ENCODE data around the gene MAOB.

Gene MAOB

GRCh38 chrX:43734444-43734843 is 147.8 kb downstream of the MAOB start:
- TF ChIP-seq EZH2phosphoT487 (IDR thresholded peaks at IDR 0.05; ENCODE audit: borderline replicate concordance): no peak
- no peak for TF ChIP-seq CTCF (conservative IDR thresholded peaks at IDR 0.05; ENCODE audit: low read length)
- H3K27me3 ChIP-seq (ENCODE audit: insufficient read depth, low read length, poor library complexity, severe bottlenecking): no peaks in the 10 kb centered on the region
- H2AFZ ChIP-seq (ENCODE audit: low read length): no peak overlapping the region
- no peaks in the 10 kb centered on the region for H3K9me2 ChIP-seq (replicated peaks; ENCODE audit: low read depth, low read length)
- H3K4me3 ChIP-seq (ENCODE audit: low read length, poor library complexity, severe bottlenecking): no peak overlapping the region
- H3K4me1 ChIP-seq (ENCODE audit: insufficient read depth, low read length, poor library complexity, severe bottlenecking): no peaks in the 10 kb centered on the region
- no peak overlapping the region for H3K4me2 ChIP-seq (ENCODE audit: low read depth, low read length, poor library complexity, severe bottlenecking)
- no peaks in the 10 kb centered on the region for H3K36me3 ChIP-seq (ENCODE audit: insufficient read depth, low read length)
- no peaks in the 10 kb centered on the region for H3F3A ChIP-seq (ENCODE audit: low read depth)
- no peaks in the 10 kb centered on the region for H3K9me3 ChIP-seq (ENCODE audit: insufficient read depth, low read depth, low read length)
- H3K9ac ChIP-seq (ENCODE audit: low read depth, low read length, poor library complexity, severe bottlenecking): no peak overlapping the region
- no peaks in the 10 kb centered on the region for H4K20me1 ChIP-seq (ENCODE audit: insufficient read depth, low read length, poor library complexity, severe bottlenecking)
- H3K79me2 ChIP-seq (ENCODE audit: insufficient read depth, low read length): no peaks in the 10 kb centered on the region

GRCh38 chrX:43733699-43734098 is 148.6 kb downstream of the MAOB start:
- no peak overlapping the region for H3K9ac ChIP-seq (ENCODE audit: low read depth, low read length, poor library complexity, severe bottlenecking)
- no peaks in the 10 kb centered on the region for H3K79me2 ChIP-seq (ENCODE audit: insufficient read depth, low read length)
- H3K4me1 ChIP-seq (ENCODE audit: insufficient read depth, low read length, poor library complexity, severe bottlenecking): no peaks in the 10 kb centered on the region
- H4K20me1 ChIP-seq (ENCODE audit: insufficient read depth, low read length, poor library complexity, severe bottlenecking): no peaks in the 10 kb centered on the region
- no peaks in the 10 kb centered on the region for H3K9me3 ChIP-seq (ENCODE audit: insufficient read depth, low read depth, low read length)
- TF ChIP-seq EZH2phosphoT487 (IDR thresholded peaks at IDR 0.05; ENCODE audit: borderline replicate concordance) (no peak), CTCF (conservative IDR thresholded peaks at IDR 0.05; ENCODE audit: low read length) (no peak)
- no peak overlapping the region for H3K4me2 ChIP-seq (ENCODE audit: low read depth, low read length, poor library complexity, severe bottlenecking)
- H3K4me3 ChIP-seq (ENCODE audit: low read length, poor library complexity, severe bottlenecking): no peak overlapping the region
- no peak overlapping the region for H2AFZ ChIP-seq (ENCODE audit: low read length)
- H3K36me3 ChIP-seq (ENCODE audit: insufficient read depth, low read length): no peaks in the 10 kb centered on the region
- no peaks in the 10 kb centered on the region for H3F3A ChIP-seq (ENCODE audit: low read depth)
- H3K27me3 ChIP-seq (ENCODE audit: insufficient read depth, low read length, poor library complexity, severe bottlenecking): no peaks in the 10 kb centered on the region
- no peaks in the 10 kb centered on the region for H3K9me2 ChIP-seq (replicated peaks; ENCODE audit: low read depth, low read length)

- Histone ChIP-seq H3K4me2 (ENCODE audit: low read depth, low read length, poor library complexity, severe bottlenecking) (no peak overlapping the region), H3K4me1 (ENCODE audit: insufficient read depth, low read length, poor library complexity, severe bottlenecking) (no peaks in the 10 kb centered on the region), H4K20me1 (ENCODE audit: insufficient read depth, low read length, poor library complexity, severe bottlenecking) (no peaks in the 10 kb centered on the region), H2AFZ (ENCODE audit: low read length) (no peak overlapping the region), H3F3A (ENCODE audit: low read depth) (no peaks in the 10 kb centered on the region), H3K9me2 (replicated peaks; ENCODE audit: low read depth, low read length) (no peaks in the 10 kb centered on the region), H3K9me3 (ENCODE audit: insufficient read depth, low read depth, low read length) (no peaks in the 10 kb centered on the region), H3K36me3 (ENCODE audit: insufficient read depth, low read length) (no peaks in the 10 kb centered on the region), H3K9ac (ENCODE audit: low read depth, low read length, poor library complexity, severe bottlenecking) (no peak overlapping the region), H3K27me3 (ENCODE audit: insufficient read depth, low read length, poor library complexity, severe bottlenecking) (no peaks in the 10 kb centered on the region), H3K79me2 (ENCODE audit: insufficient read depth, low read length) (no peaks in the 10 kb centered on the region), H3K4me3 (ENCODE audit: low read length, poor library complexity, severe bottlenecking) (no peak overlapping the region)
- TF ChIP-seq CTCF (conservative IDR thresholded peaks at IDR 0.05; ENCODE audit: low read length): no peak
- no peak for TF ChIP-seq EZH2phosphoT487 (IDR thresholded peaks at IDR 0.05; ENCODE audit: borderline replicate concordance)
These were observed 151.2 kb downstream of the MAOB start for GRCh38 chrX:43731086-43731485.

Measured in Loucy (cell line).